ENCODE results near the gene CSNK2A2. TPM values are rescaled to one million over a fixed set of nuclear protein-coding genes. Genes with fewer than 3 reads are reported as not detected.

The CSNK2A2 gene
- total RNA-seq, 1 donor from 2014 or later, result 79.4 TPM

- Mint-ChIP-seq H3K27me3 (no peaks in the 10 kb centered on the region), H3K4me1 (ENCODE audit: unreplicated experiment) (peaks cover 20% of the 10 kb centered on the region), H3K9me3 (no peaks in the 10 kb centered on the region), H3K27ac (no peak overlapping the region), H3K4me3 (no peak overlapping the region), H3K36me3 (peaks cover 34% of the 10 kb centered on the region)
- TF ChIP-seq CTCF (conservative IDR thresholded peaks at IDR 0.05), result no peak
- DNase-seq (ENCODE audit: extremely low spot score, unreplicated experiment), result no peak
Measured at GRCh38 chr16:58116081-58116480, 81.8 kb downstream of the CSNK2A2 start.

GRCh38 chr16:58114827-58115825 lies 82.8 kb downstream of the CSNK2A2 start:
- H3K27me3 Mint-ChIP-seq, result no peaks in the 10 kb centered on the region
- H3K4me1 Mint-ChIP-seq (ENCODE audit: unreplicated experiment), result peaks cover 19% of the 10 kb centered on the region
- H3K9me3 Mint-ChIP-seq, result no peaks in the 10 kb centered on the region
- H3K36me3 Mint-ChIP-seq, result peaks cover 34% of the 10 kb centered on the region
- DNase-seq (ENCODE audit: extremely low spot score, unreplicated experiment), result no peak
- no peak overlapping the region for H3K27ac Mint-ChIP-seq
- no peak for TF ChIP-seq CTCF (conservative IDR thresholded peaks at IDR 0.05)
- no peak overlapping the region for H3K4me3 Mint-ChIP-seq

GRCh38 chr16:58111302-58111627 lies 86.6 kb downstream of the CSNK2A2 start:
- no peak overlapping the region for H3K4me3 Mint-ChIP-seq
- peak overlapping the region; percentile 26 for H3K27ac Mint-ChIP-seq
- peaks cover 29% of the 10 kb centered on the region for H3K36me3 Mint-ChIP-seq
- TF ChIP-seq CTCF (conservative IDR thresholded peaks at IDR 0.05), result no peak
- H3K27me3 Mint-ChIP-seq, result no peaks in the 10 kb centered on the region
- no peak for DNase-seq (ENCODE audit: extremely low spot score, unreplicated experiment)
- no peaks in the 10 kb centered on the region for H3K9me3 Mint-ChIP-seq
- peaks cover 24% of the 10 kb centered on the region for H3K4me1 Mint-ChIP-seq (ENCODE audit: unreplicated experiment)

- no peaks in the 10 kb centered on the region for H3K9me3 Mint-ChIP-seq
- peaks cover 29% of the 10 kb centered on the region for H3K36me3 Mint-ChIP-seq
- no peak for DNase-seq (ENCODE audit: extremely low spot score, unreplicated experiment)
- H3K27ac Mint-ChIP-seq, result peak overlapping the region; percentile 26
- TF ChIP-seq CTCF (conservative IDR thresholded peaks at IDR 0.05), result no peak
- peaks cover 25% of the 10 kb centered on the region for H3K4me1 Mint-ChIP-seq (ENCODE audit: unreplicated experiment)
- no peak overlapping the region for H3K4me3 Mint-ChIP-seq
- no peaks in the 10 kb centered on the region for H3K27me3 Mint-ChIP-seq
Measured at GRCh38 chr16:58110571-58111301, 87.2 kb downstream of the CSNK2A2 start.

- Mint-ChIP-seq H3K27me3 (no peaks in the 10 kb centered on the region), H3K4me1 (ENCODE audit: unreplicated experiment) (peaks cover 29% of the 10 kb centered on the region), H3K36me3 (peaks cover 22% of the 10 kb centered on the region), H3K9me3 (no peaks in the 10 kb centered on the region), H3K4me3 (no peak overlapping the region), H3K27ac (no peak overlapping the region)
- no peak for DNase-seq (ENCODE audit: extremely low spot score, unreplicated experiment)
- no peak for TF ChIP-seq CTCF (conservative IDR thresholded peaks at IDR 0.05)
Measured at GRCh38 chr16:58109881-58110280, 88.0 kb downstream of the CSNK2A2 start.
